Measurements from ENCODE around the gene CTNS. TPM values are rescaled to one million over a fixed set of nuclear protein-coding genes. Genes with fewer than 3 reads are reported as not detected.

Gene CTNS
- total RNA-seq, 1 experiment from 2014 or later, result 7.9 TPM

DNA sequence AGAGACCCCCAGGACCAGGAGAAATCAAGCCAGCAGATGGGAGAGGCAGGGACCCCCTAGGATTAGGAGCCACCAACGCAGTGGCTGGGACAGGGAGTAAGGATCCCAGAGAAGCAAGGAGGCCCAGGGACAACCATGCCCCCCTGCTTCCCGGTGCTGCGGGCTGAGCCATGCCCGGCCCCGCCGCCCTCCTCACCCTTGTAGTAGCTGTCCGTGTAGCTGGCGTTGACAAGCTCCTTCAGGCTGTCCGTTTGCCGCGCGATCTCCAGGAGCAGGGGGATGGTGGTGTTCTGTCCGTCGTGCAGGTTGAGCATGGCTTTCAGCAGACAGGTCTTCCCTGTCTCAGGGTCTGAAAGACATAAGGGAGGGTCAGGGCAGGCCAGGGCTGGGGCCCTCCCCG is 45.8 kb upstream of the CTNS start:
- CTCF ChIA-PET, result interaction anchor here (0.8 kb wide), 1 partner anchor 12 kb away, joined by 3 read pairs; no protein-coding TSS in a partner anchor

More for the DNA sequence above, 45.8 kb upstream of the CTNS start:
- H3K9me3 ChIP-seq (ENCODE audit: control insufficient read depth in 1 of 2, insufficient read depth in 1 of 2, low read depth in 1 of 2, low read length in 2 of 2), result no peaks in the 10 kb centered on the region
- no peak for TF ChIP-seq ELF1 (IDR thresholded peaks at IDR 0.05; ENCODE audit: borderline replicate concordance, low read depth)
- TF ChIP-seq EGR1 (IDR thresholded peaks at IDR 0.05; ENCODE audit: low read depth), result no peak
- TF ChIP-seq, protein P1, sequence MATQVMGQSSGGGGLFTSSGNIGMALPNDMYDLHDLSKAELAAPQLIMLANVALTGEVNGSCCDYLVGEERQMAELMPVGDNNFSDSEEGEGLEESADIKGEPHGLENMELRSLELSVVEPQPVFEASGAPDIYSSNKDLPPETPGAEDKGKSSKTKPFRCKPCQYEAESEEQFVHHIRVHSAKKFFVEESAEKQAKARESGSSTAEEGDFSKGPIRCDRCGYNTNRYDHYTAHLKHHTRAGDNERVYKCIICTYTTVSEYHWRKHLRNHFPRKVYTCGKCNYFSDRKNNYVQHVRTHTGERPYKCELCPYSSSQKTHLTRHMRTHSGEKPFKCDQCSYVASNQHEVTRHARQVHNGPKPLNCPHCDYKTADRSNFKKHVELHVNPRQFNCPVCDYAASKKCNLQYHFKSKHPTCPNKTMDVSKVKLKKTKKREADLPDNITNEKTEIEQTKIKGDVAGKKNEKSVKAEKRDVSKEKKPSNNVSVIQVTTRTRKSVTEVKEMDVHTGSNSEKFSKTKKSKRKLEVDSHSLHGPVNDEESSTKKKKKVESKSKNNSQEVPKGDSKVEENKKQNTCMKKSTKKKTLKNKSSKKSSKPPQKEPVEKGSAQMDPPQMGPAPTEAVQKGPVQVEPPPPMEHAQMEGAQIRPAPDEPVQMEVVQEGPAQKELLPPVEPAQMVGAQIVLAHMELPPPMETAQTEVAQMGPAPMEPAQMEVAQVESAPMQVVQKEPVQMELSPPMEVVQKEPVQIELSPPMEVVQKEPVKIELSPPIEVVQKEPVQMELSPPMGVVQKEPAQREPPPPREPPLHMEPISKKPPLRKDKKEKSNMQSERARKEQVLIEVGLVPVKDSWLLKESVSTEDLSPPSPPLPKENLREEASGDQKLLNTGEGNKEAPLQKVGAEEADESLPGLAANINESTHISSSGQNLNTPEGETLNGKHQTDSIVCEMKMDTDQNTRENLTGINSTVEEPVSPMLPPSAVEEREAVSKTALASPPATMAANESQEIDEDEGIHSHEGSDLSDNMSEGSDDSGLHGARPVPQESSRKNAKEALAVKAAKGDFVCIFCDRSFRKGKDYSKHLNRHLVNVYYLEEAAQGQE (IDR thresholded peaks at IDR 0.05; ENCODE audit: low read depth), result no peak
- no peak for TF ChIP-seq ZFX (IDR thresholded peaks at IDR 0.05)
- TF ChIP-seq SIN3A (IDR thresholded peaks at IDR 0.05; ENCODE audit: low read depth), result no peak
- TF ChIP-seq, protein P2, sequence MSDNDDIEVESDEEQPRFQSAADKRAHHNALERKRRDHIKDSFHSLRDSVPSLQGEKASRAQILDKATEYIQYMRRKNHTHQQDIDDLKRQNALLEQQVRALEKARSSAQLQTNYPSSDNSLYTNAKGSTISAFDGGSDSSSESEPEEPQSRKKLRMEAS (IDR thresholded peaks at IDR 0.05), result no peak
- TF ChIP-seq YY1 (IDR thresholded peaks at IDR 0.05; ENCODE audit: extremely low read depth, insufficient replicate concordance, low read depth, low read length), result no peak
- TF ChIP-seq EZH2phosphoT487 (IDR thresholded peaks at IDR 0.05; ENCODE audit: borderline replicate concordance), result no peak
- no peak for TF ChIP-seq FOSL1 (IDR thresholded peaks at IDR 0.05; ENCODE audit: low read depth)
- TF ChIP-seq, protein P3, sequence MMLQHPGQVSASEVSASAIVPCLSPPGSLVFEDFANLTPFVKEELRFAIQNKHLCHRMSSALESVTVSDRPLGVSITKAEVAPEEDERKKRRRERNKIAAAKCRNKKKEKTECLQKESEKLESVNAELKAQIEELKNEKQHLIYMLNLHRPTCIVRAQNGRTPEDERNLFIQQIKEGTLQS (IDR thresholded peaks at IDR 0.05), result no peak
- TF ChIP-seq SRF (IDR thresholded peaks at IDR 0.05; ENCODE audit: low read depth), result no peak
- no peak for TF ChIP-seq RAD21 (IDR thresholded peaks at IDR 0.05; ENCODE audit: low read depth)
- TF ChIP-seq POLR2AphosphoS5 (IDR thresholded peaks at IDR 0.05; ENCODE audit: low read depth, low read length), result no peak
- H3K27ac ChIP-seq (ENCODE audit: low read depth, low read length), result no peak overlapping the region
- no peak for ATAC-seq
- no TSS peak for BruUV-seq (replicated peaks)
- H3K4me1 ChIP-seq (ENCODE audit: control insufficient read depth in 1 of 2, insufficient read depth in 2 of 2, low read length in 2 of 2), result no peaks in the 10 kb centered on the region
- no peak overlapping the region for H3K9ac ChIP-seq (ENCODE audit: low read length)
- POLR2A ChIA-PET, result no interaction called here
- H3K9me2 ChIP-seq (ENCODE audit: insufficient read depth), result no peaks in the 10 kb centered on the region
- peaks cover 0 to 5% of the 10 kb centered on the region in 2 experiments; a peak in 1 of 4 replicates for H3K36me3 ChIP-seq (ENCODE audit: control insufficient read depth in 1 of 2, insufficient read depth in 2 of 2, low read length in 2 of 2)
- H3K4me3 ChIP-seq (replicated peaks in 1 of 2; ENCODE audit: low read depth in 1 of 2, low read length in 2 of 2), result no peak overlapping the region
- H3K4me2 ChIP-seq (ENCODE audit: low read length), result no peak overlapping the region
- no peaks in the 10 kb centered on the region for H4K20me1 ChIP-seq (ENCODE audit: insufficient read depth)
- no peaks in the 10 kb centered on the region for H3K79me2 ChIP-seq (ENCODE audit: insufficient read depth, low read length)
- H3K27me3 ChIP-seq (ENCODE audit: insufficient read depth, low read length), result no peaks in the 10 kb centered on the region
- intact Hi-C loops (cut with micrococcal nuclease), result no loop called here
- RAD21 ChIA-PET (ENCODE audit: low non-redundant PET in 1 of 2, low total read pairs in 2 of 2, uncharacterized antibody in 2 of 2, unreplicated experiment in 2 of 2), result no interaction called here
- DNase-seq (ENCODE audit: low read depth, low spot score), result no peak
- H2AFZ ChIP-seq (ENCODE audit: low read depth, low read length, poor library complexity, severe bottlenecking), result no peak overlapping the region

All from HCT116 (cell line).